GM23338 (cell line): Measurements from ENCODE around the gene NFKBIA.

Experiments used
- CREB1 ChIP-seq: fragments of 250-450 bp; sonication (Bioruptor Pico); IDR thresholded peaks from 2 replicates; pipeline ENCODE4 v1.5.0; 2020; ENCODE audit warnings: low read depth, mild to moderate bottlenecking, moderate library complexity
- CTCF ChIP-seq, 2 experiments: fragments of 200-600 bp in 1 of 2; sonication (generic) in 1 of 2; conservative IDR thresholded peaks; 2 replicates each; pipeline versions ENCODE4 v1.5.1 to v1.6.1; 2016 to 2017; ENCODE audit warnings: antibody characterized with exemption in 2 of 2, low read depth in 2 of 2, mild to moderate bottlenecking in 2 of 2, moderate library complexity in 1 of 2
- ETS1 ChIP-seq: IDR thresholded peaks from 2 replicates; pipeline ENCODE4 v1.6.1; 2016; ENCODE audit warnings: antibody characterized with exemption
- EZH2 ChIP-seq: fragments of 200-600 bp; sonication (generic); IDR thresholded peaks from one replicate; pipeline ENCODE4 v1.8.0; 2017; ENCODE audit warnings: antibody characterized with exemption, mild to moderate bottlenecking, low read depth; ENCODE audit not compliant: unreplicated experiment
- EZH2phosphoT487 ChIP-seq: fragments of 200-600 bp; sonication (generic); IDR thresholded peaks from one replicate; pipeline ENCODE4 v1.8.1; 2018; ENCODE audit warnings: antibody characterized with exemption; ENCODE audit not compliant: unreplicated experiment
- JUNB ChIP-seq: IDR thresholded peaks from one replicate; pipeline ENCODE4 v1.6.1; 2016; ENCODE audit warnings: antibody characterized with exemption; ENCODE audit not compliant: unreplicated experiment
- POLR2AphosphoS5 ChIP-seq: IDR thresholded peaks from 2 replicates; pipeline ENCODE4 v1.6.1; 2016; ENCODE audit warnings: antibody characterized with exemption, low read depth
- ZNF114 ChIP-seq: fragments of 250-450 bp; sonication (Bioruptor Pico); IDR thresholded peaks from 2 replicates; pipeline ENCODE4 v1.5.0; 2020; ENCODE audit warnings: mild to moderate bottlenecking, moderate library complexity
- TF ChIP-seq, protein P1 (sequence below): IDR thresholded peaks from one replicate; pipeline ENCODE4 v1.6.1; 2018; ENCODE audit warnings: antibody characterized with exemption; ENCODE audit not compliant: unreplicated experiment

DNA sequence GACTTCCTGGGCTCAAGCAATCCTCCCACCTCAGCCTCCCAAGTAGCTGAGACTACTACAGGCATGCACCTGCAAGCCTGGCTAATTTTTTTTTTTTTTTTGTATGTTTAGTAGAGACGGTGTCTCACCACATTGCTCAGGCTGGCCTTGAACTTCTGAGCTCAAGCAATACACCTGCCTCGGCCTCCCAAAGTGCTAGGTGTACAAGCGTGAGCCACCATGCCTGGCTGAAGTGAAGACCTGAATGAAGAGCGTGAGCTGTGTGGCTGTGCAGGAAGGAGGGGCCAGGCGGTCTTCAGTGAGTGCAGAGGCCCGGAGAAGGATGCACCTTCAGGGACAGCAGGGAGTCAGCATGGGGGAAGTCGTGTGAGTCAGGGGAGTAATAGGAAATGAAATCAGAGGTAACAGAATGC, 14.9 kb upstream of the NFKBIA start:
- no peak for TF ChIP-seq EZH2phosphoT487
- TF ChIP-seq POLR2AphosphoS5 = no peak
- no peak for TF ChIP-seq CTCF (conservative IDR thresholded peaks at IDR 0.05; ENCODE audit: low read depth in 2 of 2)
- TF ChIP-seq, protein P1, sequence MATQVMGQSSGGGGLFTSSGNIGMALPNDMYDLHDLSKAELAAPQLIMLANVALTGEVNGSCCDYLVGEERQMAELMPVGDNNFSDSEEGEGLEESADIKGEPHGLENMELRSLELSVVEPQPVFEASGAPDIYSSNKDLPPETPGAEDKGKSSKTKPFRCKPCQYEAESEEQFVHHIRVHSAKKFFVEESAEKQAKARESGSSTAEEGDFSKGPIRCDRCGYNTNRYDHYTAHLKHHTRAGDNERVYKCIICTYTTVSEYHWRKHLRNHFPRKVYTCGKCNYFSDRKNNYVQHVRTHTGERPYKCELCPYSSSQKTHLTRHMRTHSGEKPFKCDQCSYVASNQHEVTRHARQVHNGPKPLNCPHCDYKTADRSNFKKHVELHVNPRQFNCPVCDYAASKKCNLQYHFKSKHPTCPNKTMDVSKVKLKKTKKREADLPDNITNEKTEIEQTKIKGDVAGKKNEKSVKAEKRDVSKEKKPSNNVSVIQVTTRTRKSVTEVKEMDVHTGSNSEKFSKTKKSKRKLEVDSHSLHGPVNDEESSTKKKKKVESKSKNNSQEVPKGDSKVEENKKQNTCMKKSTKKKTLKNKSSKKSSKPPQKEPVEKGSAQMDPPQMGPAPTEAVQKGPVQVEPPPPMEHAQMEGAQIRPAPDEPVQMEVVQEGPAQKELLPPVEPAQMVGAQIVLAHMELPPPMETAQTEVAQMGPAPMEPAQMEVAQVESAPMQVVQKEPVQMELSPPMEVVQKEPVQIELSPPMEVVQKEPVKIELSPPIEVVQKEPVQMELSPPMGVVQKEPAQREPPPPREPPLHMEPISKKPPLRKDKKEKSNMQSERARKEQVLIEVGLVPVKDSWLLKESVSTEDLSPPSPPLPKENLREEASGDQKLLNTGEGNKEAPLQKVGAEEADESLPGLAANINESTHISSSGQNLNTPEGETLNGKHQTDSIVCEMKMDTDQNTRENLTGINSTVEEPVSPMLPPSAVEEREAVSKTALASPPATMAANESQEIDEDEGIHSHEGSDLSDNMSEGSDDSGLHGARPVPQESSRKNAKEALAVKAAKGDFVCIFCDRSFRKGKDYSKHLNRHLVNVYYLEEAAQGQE = no peak
- no peak for TF ChIP-seq EZH2
- no peak for TF ChIP-seq CREB1
- no peak for TF ChIP-seq JUNB
- TF ChIP-seq ZNF114 = no peak
- TF ChIP-seq ETS1 = no peak
